CD4-positive, alpha-beta T cell treated with Interleukin-15 for 1 hour (primary cell): ENCODE measurements around the gene RGS19.

Source experiments
- DNase-seq: peaks from one replicate; pipeline ENCODE4 v3.0.0-alpha.2; 2020

Gene RGS19

DNA sequence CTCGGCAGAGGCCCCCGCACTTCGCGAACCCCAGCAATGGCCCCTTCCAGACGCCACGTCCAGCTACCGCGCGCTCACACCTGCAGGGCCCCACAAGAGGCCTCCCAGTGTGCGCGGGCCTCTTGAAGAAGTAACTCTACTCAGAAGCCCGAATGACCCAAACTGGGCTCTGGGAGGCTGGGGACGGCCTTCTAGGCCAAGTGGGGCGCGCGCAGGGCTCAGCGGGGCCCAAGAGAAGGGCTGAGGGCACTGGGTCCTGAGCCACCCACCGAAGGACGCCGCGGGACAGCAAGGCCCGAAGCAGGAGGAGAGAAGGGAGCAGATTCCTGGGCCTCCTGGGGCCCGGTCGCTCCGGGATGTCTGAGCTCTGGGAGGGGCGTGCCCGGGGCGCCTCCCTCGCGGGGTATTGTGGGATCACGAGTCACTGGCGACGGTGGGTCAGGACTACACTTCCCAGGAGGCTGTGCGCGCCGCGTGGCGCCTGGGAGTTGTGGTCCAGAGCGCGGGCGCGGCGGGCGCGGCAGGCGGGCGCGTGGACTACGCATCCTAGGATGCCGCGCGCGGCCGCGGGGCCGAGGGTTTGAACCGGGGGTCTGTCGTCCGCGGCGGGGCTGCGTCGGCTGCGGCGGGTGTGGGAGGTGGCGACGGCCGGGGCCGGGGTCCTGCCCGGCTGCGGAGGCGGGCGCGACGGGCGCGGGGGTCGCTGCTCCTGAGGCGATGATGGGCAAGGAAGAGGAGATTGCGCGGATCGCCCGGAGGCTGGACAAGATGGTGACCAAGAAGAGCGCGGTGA is 16.5 kb downstream of the RGS19 start, which contains the start of gene TCEA2:
Gene TCEA2 (plus strand): TSS at position 603 of the 793 bp plus-strand sequence. CDS start 115 bp downstream, at position 718.
- DNase-seq = peak; percentile 92

DNA sequence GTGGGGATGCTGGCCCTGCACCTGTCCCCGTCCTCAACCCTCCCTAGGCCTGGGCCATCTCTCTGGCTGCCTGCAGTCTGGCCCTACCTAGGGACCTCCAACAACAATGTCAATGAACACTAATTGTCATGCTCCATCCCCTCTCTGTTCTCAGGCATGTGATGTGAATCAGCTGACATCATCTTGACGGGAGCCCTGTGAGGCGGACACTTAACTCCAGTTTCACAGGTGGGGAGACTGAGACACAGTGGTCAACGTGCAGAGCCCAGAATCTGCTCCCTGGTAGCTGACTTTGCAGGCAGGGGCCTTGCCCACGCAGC is 17.1 kb downstream of the RGS19 start:
- DNase-seq = no peak

DNA sequence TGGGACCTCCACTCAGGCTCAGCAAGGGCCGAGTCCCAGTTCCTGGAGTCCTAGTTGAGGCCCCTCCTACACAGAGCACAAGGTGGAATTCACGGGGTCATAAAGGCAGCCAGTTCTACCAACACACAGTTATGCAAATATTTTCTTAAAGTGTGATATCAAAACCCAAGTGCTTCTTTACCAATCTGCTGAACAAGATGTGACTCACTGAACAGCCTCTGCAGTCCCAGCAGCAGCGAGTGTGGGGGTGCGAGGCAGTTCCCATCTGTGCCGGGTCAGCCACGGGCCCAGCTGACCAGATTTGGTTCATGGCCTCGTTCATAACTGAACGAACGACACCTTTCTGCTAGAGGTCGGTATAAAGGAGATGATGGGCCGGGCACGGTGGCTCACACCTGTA is 20.8 kb downstream of the RGS19 start:
- no peak for DNase-seq

DNA sequence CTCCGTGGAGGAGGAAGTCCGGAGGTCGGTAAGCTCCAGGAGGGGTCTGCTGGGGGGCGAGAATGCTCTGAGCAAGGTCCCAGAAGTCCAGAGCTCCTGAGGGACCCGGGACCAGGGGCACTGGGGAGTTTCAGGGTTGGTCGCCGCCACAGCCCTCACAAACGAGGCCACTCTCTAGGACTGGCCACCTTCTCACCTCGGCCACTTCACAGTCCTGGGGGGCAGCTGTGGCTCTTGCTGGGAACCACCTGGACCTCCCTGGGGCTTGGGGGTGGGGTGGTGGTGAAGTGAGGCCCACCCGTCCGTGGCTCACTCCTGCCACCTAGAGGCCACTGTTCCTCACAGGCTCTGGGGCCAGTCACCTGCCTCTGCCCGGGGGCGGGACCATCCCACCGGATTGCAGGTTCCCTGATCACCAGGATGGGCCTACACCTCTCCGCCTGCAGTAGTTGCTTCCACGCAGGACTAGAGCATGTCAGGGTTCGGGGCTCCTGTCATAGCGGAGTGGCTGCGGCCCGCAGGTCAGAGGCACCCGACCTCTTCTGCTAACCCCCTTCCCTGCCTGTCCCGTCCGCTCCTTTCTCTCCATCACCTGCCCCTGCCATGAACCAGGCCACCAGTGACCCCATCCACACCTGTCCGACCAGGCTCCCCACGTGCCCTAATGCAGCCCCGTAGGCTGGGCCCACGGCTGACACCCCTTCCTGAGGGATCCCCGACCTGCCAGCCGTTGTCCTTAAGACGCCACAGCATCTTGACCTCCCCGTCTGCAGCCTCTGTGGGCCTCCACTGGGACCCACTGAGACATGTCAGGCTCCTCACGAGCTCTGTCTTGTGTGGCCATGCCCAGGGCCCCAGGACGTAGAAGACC is 21.5 kb downstream of the RGS19 start:
- peak; percentile 72 for DNase-seq

DNA sequence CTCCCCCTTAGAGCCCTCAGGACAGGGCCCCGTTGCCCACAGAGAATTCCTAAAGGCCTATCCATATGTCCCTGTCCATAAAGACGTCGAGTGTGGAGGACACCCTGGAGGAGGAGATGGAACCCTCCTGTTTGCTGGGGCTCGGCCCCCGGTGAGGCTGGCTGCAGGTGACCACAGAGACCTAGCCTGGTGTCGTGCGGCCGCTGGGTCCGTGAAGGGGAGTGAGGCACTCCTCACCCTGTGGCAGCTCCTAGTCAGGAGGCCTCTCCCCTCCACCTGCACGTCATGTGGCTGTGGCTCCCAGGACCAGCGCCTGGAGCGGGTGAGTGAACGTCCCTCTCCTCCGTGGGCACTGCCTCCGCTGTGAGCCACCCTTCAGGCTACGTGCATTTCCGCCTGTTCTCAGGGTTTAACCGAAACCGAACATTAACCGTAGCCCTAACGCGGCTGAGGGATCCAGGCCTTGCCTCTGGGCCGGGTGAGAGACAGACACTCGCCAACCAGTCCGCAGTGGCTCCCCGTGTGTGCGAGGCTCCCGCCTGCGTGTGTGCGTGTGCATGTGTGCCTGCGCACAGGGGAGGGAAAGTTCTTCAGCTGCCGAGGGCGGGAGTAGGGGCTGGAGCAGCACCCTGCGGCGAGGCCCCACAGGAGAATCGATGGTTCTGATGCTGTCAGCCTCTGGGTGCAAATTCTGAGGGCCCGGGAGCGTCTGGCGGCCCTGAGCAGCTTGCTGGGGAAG is 22.3 kb downstream of the RGS19 start:
- DNase-seq = no peak

DNA sequence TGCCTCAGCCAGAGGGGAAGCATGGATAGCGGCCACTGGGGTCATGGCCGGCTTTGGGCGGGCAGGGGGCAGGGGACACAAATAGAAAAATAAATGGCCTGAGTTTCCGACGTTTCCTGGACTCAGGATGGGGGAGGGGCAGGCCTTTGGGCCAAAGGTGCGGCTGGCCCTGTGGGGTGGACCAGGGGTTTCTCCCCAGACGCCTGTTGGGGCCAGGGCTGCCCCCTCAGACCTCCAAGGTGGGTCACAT is 22.8 kb downstream of the RGS19 start:
- no peak for DNase-seq

DNA sequence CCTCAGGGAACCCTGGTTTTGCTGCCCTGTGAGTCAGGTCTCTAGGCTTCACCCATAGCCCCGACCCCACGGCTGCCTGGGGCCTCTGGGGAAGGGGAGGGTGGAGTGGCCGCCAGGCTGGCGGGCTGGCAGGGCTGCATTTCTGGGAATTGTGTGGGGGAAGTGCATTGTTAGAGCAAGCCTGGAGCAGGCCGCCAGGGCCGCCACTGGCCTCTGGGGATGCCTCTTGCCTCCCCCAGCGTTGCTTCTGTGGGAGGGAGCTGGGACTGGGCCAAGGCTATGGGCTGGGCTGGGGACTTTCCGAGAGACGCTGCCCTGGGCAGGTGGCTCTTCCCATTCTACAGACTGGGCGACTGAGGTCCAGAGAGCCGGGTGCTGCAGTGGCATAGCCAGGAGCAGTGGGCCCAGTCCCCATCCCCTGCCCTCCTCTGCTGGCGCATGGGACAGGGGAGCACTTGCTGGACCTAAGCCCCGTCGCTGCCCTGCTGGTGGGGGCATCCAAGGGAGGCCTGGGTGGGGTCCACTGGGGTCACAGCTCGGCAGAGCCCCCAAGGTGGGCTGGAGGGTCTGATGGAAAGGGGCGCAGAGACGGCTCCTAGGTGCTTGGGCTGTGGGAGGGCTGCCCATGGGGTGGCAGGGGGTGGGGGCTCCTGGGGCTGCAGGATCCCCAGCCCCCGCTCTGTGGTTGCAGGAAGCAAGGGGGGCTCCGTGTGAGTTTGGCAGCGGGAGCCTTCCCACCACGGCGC is 23.3 kb downstream of the RGS19 start:
- DNase-seq = no peak

DNA sequence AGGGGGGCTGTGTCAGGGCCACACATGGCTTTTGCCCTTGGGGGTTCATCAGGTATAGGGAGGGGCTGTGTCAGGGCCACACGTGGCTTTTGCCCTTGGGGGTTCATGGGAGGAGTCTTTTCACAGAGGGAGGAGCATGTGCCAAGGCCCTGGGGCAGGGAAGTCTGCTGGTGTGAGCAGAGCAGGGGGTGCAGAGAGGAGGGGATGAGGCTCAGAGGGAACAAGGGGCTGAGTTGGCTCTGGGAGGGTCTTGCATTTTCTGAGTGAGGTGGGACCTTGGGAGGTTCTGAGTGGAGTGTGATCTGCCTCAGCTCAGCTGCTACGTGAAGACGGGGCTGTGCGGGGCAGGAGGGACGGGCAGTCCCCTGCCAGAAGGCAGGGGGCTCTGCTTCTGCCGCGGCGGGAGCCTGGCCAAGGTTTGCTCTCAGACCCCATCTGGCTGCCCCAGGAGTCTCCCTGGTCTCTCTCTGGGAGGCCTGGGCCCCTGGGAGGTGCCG is 23.9 kb downstream of the RGS19 start:
- DNase-seq = no peak

DNA sequence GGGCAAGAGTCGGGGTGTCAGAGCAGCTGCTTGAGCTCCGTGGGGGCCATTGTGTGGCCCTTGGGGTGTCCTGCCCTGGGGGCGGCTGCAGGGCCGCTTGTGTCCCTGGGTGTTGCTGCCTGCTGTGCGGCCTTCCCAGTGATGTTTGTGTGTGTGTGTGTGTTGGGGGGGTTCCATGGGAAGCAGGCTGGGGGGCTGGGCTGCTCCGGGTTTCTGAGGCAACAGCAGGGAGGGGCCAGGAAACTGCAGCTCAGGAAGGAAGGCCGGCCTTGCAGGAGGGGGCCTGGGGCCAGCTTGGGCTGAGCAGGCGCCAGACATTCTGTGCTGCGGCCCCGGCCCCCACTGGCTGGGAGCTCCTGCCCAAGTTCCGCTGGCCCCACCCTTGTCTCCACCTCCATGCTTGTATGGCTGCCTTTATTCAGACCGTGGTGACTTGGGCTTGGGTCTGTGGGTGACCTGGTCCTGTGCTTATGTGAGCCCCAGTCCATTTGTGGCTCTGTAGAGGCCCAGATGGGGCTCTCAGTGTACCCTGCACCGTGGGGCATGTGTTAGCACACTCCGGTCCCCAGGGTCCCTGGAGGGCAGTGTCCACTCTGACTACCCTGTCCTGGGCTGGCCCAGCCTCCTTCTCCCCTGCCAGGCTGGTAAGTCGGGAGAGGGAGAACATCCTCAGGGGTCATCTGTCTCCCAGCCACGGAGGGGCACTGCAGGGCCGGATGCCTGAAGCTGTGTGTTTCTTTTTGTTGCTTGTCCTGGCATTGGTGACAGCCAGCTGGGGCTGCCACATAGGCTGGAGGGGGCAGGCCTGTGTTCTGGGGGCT is 25.3 kb downstream of the RGS19 start:
- no peak for DNase-seq

DNA sequence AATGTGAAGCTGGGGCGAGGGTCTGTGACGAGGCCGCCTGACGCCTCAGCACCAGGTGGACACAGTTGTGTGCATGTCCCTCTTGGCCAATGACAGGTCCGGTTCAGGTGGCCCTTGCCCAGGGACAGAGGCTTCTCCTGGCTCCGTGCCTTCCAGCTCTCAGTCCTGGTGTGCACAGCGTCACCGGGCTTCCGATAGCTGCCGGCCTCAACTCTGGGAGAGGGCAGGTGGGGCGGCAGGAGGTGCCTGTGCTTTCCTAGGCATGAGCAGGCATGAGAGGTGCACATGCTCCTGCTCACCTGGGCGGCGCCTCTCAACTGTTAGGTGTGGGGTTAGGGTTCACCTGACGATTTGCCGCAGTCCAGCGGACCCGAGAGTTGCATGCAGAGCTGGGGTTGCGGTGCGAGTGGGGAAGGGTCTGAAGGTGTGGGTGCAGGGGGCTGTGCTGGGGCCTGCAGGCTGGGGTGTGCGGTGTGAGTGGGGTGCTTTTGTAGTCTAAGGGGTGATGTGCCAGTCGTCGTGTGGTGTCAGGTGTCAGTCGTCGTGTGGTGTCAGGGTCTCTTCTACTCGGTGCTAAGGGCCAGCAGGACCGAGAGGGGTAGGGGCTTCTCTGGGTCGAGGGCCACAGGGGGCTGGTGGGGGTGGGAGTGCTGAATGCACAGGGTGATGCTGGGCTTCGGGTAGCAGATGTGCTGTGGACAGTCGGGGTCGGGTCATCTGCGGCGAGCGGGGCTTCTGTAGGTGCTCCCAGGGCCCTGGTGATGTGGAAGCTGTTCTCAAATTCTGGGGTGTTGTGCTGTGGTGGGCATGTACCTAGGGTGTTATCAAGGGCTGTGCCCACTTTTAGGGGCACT is 26.1 kb downstream of the RGS19 start:
- DNase-seq = no peak

DNA sequence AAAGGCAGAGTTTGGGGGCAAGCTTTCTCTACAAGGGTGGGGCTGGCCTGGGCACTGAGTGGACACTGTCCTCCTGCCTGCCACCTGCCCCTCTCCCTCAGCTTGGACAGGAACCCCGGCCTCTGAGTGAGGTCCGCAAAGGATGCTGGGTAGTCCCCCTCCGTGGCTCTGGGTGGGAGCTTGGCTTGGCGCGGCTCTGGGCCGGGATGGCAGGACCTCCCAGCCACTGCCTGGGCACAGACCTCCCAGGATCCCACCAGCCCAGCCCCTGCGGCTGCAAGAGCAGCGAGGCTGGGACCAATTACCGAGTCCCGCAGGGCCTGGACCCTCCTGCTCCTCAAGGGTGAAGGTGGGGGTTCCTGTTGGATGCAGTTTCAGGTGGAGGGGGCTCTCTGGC is 27.0 kb downstream of the RGS19 start:
- no peak for DNase-seq

DNA sequence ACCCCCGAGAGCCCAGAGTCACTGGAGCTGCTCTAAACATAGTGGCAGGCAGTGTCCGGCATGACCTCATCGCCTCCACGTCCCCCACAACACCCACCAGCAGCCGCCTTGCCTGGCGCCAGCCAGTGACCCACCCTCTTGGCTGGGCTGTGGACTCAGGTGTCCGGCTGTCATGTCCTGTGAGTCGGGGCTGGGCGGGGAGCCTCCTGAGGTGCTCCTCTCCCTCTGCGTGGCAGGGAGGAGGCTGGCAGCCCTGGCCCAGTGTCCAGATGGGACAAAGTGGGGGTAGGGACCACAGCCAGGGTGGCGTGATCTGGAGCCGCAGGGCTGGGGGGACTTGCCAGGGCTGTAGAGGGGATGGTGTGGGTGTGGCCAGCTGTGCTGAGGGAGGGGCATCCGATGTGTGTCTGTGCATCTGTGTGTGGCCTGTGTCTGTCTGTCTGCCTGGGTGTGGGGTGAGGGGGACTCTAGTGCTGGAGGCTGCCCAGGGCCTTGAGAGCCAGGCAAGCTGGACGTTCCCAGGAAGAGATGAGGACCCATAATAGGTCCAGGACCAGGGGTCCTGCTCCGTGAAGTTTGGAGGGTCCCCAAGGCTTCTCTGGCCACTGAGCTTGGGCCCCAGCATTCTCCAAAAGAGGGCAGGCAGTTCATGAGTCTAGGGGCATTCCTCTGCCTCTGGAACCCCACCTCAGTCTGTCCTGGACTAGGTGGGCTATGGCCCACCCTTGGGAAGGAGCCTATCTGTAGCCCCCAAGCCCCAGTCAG is 27.6 kb downstream of the RGS19 start:
- DNase-seq = no peak

DNA sequence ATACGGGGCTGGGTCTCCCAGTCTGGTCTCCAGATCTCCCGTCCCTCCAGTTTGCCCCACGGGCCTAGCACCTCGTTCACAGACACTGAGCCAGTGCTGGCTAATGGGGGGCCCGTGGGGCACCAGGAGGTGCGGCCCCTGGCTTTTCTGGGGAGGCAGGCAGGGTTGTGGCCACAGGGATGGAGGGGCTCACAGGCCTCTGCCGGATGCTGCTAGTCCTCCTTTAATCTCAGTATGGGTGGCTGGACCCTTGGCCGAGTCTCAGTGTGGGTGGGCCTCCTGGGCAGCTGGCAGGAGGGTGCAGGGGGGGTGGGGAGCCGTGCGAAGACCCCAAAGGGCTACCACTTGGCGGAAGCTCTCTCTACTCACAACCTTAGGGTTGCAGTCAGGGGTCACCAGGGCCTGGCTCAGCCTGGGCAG is 28.3 kb downstream of the RGS19 start:
- no peak for DNase-seq

DNA sequence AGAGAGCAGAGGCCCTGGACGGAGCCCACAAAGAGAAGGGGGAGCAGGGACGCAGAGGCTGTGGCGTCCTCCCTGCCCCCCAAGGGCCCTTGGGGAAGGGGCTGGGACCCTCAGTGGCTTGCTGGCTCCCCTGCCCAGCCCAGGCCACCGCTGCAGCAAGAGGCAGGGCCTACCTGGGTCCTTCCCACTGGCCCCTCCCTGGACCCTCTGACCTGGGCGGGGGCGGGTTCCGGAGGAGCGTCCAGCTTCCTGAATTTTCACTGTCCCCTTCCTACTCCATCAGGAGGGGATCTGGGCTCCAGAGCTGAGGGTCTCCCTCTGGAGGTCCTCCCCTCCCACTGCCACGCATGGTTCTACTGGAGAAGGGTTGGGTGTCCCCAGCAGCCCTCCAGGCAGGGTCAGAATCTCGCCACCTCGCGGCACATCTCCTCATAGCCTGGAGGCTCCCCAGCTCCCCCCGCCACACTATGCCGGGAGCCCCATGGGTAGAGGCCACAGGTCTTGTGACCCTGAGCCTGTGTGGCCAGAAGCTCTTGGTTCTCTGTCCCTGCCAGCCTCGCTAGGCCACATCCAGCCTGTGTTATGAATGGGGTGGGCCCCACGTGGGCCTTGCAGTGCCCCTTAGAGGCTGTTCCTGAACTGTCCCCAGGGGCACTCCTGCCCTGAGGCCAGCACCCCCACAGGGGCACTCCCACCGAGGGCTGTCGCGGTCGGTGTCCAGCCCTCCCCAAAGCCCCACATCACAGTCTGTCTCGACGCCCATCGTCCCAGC is 28.9 kb downstream of the RGS19 start:
- DNase-seq = no peak

DNA sequence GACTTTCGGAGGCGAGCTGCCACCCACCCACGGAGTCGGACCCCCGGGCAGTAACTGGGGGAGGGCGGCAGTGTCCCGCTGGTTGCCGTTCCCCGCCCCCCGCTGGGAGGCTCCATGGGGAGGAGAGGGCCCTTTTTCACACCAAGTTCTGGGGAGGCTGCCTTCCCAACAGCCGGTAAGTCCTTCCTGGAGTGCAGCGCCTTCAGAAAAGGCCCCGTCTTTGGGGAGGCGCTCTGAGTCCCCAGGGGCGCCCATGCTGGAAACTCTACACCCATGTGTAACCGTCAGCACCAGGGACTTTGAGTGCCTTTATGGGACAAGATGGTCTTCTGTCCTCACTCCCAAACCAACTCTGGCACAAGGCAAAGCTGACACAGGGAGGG is 29.4 kb downstream of the RGS19 start:
- no peak for DNase-seq

DNA sequence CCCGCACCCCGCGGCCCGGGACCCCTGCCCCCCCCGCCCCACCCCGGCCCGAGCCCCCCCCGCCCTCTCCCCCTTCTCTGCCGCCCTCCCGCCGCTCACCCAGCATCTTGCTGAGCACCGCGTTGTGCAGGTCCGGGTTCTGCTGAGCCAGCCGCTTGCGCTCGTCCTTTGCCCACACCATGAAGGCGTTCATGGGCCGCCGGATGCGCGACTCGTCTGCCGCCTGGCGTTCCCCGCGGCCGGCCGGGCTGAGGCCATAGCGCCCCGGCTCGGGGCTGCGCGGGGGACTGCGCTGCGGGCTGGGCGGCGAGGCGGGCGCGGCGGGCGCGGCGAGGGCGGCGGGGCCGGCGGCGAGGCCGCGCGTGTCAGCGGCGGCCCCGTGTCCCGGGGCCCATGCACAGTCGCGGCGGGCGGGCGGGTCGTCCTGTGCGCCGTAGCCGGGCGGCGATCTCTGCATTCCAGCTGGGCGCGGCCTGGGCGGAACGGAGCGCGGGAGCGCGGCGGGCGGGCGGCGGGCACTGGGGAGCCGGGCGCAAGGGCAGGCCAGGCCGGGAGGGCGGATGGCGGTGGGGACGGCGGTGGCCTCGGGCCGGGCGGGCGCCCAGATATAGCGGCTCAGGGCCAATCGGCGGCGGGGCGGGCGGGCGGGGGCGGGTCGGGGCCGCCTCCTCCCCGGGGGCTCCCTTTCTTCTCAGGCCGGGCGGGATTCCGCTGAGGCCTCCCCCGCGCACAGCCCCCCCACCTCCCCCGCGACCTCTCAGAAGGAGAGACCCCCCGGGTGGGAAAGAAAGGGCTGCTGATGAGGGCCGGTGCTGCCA is 30.0 kb downstream of the RGS19 start, which contains the start of gene SOX18:
Gene SOX18 (minus strand): TSS at position 580 of the 818 bp plus-strand sequence. CDS start 123 bp downstream, at position 457.
- DNase-seq = no peak

DNA sequence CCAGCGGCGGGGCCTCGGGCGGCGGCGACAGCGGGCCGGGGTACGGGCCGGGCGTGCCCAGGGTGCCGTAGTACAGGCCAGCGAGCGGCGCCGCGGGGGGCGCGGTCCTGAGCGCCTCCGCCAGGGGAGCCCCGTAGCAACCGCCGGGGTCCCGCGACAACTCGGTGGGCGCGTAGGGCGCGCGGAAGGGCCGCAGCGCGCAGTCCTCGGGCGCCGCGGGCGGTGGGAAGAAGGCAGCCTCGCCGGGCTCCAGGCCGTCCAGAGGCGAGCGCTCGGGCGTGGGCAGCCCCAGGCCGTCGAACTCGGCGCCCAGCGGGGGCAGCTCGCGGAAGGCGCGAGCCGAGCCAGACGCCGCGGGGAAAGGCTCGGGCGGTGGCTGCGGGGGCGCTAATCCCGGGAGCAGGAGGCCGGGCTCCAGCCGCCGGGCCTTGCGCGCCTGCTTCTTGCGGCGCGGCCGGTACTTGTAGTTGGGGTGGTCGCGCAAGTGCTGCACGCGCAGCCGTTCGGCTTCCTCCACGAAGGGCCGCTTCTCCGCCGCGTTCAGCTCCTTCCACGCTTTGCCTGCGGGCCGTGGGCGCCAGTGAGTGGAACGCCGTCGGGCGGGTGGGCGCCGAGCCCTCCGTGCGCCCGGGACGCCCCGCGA is 30.8 kb downstream of the RGS19 start:
- DNase-seq = no peak

DNA sequence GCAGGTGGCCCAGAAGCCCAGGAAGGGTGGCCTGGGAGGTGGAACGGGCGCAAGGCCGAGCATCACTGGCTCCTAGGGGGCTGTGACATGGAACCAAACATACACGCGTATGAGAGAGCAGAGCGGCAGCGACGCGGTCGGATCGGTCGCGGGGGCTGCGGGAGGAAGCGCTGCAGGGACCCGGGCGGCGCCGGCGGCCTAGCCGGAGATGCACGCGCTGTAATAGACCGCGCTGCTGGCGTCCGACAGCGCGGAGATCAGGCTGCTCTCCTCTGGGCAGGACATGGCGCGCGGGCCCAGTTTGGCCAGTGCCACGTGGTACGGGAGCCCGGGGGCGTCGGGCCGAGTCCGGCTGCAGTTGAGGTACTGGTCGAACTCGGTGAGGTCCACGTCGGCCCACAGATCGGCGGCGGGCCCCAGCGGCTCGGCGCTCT is 31.3 kb downstream of the RGS19 start:
- no peak for DNase-seq
